ENCODE data around the gene MYRIP.
"Not testable (repeated sequence)": the region's sequence is repeated elsewhere in the genome, so short reads cannot be mapped to it uniquely, and the experiment has no call there.

MYRIP gene

DNA sequence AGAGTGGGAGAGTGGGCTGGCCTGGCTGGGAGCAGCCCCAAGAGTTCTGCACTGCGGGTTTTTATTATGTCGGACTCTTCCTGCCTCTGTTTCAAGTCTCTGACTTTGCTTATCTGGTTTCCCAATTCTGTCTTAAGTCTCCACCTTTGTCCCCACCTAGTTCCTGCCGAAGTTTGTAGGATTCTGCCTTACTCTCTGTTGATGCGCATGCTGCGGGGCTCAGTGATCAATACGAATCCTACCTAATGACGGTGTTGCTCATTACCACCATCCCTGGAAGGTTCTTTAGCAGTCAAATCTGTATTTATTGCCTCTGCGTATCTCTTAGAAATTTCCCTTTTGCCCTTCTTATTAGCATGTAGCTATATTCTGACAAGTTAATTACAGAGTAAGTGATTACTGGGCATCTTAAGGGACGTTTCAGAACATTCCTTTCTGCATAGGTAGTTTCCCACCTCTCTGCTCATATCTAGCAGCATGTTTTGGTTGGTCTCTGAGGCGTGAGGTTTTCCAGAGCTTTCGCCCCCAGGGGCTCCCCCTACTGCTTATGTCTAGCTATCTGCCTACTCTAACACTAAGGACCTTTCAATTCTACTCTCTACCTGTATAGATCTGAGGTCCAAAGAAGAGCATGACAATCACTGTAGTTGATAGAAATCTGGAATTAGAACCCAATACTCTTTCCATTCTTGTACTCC, 264.1 kb downstream of the MYRIP start:
- TF ChIP-seq ZFP3 (CRISPR knock-in tag; IDR thresholded peaks at IDR 0.05) (no peak), TCF4 (CRISPR knock-in tag; IDR thresholded peaks at IDR 0.05; ENCODE audit: borderline replicate concordance) (no peak), BACH2 (CRISPR knock-in tag; IDR thresholded peaks at IDR 0.05; ENCODE audit: borderline replicate concordance) (no peak), TOX (CRISPR knock-in tag; IDR thresholded peaks at IDR 0.05; ENCODE audit: borderline replicate concordance) (no peak), CSDC2 (CRISPR knock-in tag; IDR thresholded peaks at IDR 0.05) (no peak), ZFP30 (CRISPR knock-in tag; IDR thresholded peaks at IDR 0.05) (no peak), ZNF8 (CRISPR knock-in tag; IDR thresholded peaks at IDR 0.05) (no peak), ZC3H10 (CRISPR knock-in tag; IDR thresholded peaks at IDR 0.05) (no peak), ISL1 (CRISPR knock-in tag; IDR thresholded peaks at IDR 0.05) (no peak), ESRRG (CRISPR knock-in tag; IDR thresholded peaks at IDR 0.05) (no peak)
- TF ChIP-seq, protein P1, sequence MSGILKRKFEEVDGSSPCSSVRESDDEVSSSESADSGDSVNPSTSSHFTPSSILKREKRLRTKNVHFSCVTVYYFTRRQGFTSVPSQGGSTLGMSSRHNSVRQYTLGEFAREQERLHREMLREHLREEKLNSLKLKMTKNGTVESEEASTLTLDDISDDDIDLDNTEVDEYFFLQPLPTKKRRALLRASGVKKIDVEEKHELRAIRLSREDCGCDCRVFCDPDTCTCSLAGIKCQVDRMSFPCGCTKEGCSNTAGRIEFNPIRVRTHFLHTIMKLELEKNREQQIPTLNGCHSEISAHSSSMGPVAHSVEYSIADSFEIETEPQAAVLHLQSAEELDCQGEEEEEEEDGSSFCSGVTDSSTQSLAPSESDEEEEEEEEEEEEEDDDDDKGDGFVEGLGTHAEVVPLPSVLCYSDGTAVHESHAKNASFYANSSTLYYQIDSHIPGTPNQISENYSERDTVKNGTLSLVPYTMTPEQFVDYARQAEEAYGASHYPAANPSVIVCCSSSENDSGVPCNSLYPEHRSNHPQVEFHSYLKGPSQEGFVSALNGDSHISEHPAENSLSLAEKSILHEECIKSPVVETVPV (CRISPR knock-in tag; IDR thresholded peaks at IDR 0.05), result no peak
- ATAC-seq, result no peak

DNA sequence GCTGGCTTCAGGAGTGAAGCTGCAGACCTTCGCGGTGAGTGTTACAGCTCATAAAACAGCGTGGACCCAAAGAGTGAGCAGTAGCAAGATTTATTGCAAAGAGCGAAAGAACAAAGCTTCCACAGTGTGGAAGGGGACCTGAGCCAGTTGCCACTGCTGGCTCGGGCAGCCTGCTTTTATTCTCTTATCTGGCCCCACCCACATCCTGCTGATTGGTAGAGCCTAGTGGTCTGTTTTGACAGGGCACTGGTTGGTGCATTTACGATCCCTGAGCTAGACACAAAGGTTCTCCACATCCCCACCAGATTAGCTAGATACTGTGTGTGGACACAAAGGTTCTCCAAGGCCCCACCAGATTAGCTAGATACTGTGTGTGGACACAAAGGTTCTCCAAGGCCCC, 267.7 kb downstream of the MYRIP start:
- not testable (repeated sequence) for ATAC-seq

DNA sequence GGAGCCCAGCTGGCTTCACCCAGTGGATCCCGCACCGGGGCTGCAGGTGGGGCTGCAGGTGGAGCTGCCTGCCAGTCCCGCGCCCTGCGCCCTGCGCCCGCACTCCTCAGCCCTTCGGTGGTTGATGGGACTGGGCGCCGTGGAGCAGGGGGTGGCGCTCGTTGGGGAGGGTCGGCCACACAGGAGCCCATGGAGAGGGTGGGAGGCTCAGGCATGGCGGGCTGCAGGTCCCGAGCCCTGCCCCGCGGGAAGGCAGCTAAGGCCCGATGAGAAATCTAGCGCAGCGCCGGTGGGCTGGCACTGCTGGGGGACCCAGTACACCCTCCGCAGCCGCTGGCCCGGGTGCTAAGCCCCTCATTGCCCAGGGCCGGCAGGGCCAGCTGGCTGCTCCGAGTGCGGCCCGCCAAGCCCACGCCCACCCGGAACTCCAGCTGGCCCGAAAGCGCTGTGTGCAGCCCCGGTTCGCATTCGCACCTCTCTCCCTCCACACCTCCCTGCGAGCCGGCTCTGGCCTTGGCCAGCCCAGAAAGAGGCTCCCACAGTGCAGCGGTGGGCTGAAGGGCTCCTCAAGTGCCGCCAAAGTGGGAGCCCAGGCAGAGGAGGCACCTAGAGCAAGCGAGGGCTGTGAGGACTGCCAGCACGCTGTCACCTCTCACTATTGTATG, 268.6 kb downstream of the MYRIP start:
- ATAC-seq, result not testable (repeated sequence)

DNA sequence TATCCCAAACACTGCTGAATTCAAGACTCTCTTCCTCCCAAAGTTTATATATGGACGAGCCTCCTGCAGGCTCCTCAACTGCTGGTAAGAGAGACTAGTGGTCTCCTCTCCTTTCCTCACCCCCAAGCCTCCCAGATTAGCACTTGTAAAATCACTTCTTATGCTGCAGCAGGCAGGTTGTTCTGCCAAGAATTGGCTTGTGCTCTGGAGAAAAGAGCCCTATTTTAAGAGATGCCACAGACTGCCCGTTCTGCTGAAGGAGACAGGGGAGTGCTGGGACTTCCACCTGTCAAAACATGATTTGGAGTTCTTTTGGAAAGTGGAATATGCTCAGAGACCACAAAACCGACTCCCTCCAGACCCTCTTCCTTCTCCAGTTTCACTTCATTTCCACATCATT, 269.2 kb downstream of the MYRIP start:
- no peak for TF ChIP-seq ISL1 (CRISPR knock-in tag; IDR thresholded peaks at IDR 0.05)
- no peak for TF ChIP-seq ZFP3 (CRISPR knock-in tag; IDR thresholded peaks at IDR 0.05)
- no peak for TF ChIP-seq GLIS3 (CRISPR knock-in tag; IDR thresholded peaks at IDR 0.05)
- TF ChIP-seq, protein P2, sequence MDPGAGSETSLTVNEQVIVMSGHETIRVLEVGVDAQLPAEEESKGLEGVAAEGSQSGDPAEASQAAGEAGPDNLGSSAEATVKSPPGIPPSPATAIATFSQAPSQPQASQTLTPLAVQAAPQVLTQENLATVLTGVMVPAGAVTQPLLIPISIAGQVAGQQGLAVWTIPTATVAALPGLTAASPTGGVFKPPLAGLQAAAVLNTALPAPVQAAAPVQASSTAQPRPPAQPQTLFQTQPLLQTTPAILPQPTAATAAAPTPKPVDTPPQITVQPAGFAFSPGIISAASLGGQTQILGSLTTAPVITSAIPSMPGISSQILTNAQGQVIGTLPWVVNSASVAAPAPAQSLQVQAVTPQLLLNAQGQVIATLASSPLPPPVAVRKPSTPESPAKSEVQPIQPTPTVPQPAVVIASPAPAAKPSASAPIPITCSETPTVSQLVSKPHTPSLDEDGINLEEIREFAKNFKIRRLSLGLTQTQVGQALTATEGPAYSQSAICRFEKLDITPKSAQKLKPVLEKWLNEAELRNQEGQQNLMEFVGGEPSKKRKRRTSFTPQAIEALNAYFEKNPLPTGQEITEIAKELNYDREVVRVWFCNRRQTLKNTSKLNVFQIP (CRISPR knock-in tag; IDR thresholded peaks at IDR 0.05; ENCODE audit: borderline replicate concordance, low read depth), result no peak
- no peak for TF ChIP-seq ESRRG (CRISPR knock-in tag; IDR thresholded peaks at IDR 0.05)
- TF ChIP-seq, protein P3, sequence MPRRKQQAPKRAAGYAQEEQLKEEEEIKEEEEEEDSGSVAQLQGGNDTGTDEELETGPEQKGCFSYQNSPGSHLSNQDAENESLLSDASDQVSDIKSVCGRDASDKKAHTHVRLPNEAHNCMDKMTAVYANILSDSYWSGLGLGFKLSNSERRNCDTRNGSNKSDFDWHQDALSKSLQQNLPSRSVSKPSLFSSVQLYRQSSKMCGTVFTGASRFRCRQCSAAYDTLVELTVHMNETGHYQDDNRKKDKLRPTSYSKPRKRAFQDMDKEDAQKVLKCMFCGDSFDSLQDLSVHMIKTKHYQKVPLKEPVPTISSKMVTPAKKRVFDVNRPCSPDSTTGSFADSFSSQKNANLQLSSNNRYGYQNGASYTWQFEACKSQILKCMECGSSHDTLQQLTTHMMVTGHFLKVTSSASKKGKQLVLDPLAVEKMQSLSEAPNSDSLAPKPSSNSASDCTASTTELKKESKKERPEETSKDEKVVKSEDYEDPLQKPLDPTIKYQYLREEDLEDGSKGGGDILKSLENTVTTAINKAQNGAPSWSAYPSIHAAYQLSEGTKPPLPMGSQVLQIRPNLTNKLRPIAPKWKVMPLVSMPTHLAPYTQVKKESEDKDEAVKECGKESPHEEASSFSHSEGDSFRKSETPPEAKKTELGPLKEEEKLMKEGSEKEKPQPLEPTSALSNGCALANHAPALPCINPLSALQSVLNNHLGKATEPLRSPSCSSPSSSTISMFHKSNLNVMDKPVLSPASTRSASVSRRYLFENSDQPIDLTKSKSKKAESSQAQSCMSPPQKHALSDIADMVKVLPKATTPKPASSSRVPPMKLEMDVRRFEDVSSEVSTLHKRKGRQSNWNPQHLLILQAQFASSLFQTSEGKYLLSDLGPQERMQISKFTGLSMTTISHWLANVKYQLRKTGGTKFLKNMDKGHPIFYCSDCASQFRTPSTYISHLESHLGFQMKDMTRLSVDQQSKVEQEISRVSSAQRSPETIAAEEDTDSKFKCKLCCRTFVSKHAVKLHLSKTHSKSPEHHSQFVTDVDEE (CRISPR knock-in tag; IDR thresholded peaks at IDR 0.05), result no peak
- no peak for TF ChIP-seq OSR1 (CRISPR knock-in tag; IDR thresholded peaks at IDR 0.05)
- TF ChIP-seq ARNTL (CRISPR knock-in tag; IDR thresholded peaks at IDR 0.05; ENCODE audit: borderline replicate concordance, low read depth), result no peak
- no peak for TF ChIP-seq BACH2 (CRISPR knock-in tag; IDR thresholded peaks at IDR 0.05; ENCODE audit: borderline replicate concordance)
- peak; percentile 25; the same call in 2 of the 3 replicates for ATAC-seq

DNA sequence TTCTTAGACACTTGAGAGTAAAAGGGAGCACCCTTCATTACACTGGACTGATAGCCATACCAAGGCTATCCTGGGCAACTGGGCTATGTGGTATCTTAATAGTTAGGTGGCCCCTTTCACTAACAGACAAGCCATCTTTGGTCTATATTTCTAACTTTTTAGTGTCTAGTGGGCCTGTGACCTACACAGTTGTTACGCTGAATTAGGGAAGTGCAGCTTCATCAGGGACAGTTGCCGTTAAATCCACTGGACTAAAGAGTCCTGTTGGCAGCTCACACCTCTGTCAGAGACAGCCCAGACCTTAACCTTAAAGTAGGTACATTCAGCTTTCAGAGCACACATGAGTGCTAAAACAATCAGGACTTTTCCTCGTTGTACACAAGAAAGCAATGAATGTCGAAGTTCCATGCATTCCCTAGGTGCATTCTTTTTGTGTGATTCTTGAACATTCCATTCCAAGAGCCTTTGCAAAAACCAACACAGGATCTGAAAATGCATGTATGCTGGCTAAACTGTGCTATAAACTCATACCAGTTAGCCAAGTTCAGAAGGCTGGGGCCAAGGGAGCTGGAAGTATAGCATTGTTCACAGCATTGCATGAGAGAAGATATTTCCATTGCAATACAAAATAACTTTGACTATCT, 269.9 kb downstream of the MYRIP start:
- TF ChIP-seq, protein P3 (CRISPR knock-in tag; IDR thresholded peaks at IDR 0.05), result no peak
- no peak for TF ChIP-seq ZC3H10 (CRISPR knock-in tag; IDR thresholded peaks at IDR 0.05)
- peak; percentile 97 for ATAC-seq
